NCI-H2107 treated with DMSO at 0.1 percent for 48 hours (cell line): ENCODE results near the gene LRRTM1.

Source experiments
- DNase-seq: peaks from one replicate; lab custom pipeline; 2025; ENCODE audit not compliant: unreplicated experiment; lab: John Stamatoyannopoulos, UW

LRRTM1 gene

DNA sequence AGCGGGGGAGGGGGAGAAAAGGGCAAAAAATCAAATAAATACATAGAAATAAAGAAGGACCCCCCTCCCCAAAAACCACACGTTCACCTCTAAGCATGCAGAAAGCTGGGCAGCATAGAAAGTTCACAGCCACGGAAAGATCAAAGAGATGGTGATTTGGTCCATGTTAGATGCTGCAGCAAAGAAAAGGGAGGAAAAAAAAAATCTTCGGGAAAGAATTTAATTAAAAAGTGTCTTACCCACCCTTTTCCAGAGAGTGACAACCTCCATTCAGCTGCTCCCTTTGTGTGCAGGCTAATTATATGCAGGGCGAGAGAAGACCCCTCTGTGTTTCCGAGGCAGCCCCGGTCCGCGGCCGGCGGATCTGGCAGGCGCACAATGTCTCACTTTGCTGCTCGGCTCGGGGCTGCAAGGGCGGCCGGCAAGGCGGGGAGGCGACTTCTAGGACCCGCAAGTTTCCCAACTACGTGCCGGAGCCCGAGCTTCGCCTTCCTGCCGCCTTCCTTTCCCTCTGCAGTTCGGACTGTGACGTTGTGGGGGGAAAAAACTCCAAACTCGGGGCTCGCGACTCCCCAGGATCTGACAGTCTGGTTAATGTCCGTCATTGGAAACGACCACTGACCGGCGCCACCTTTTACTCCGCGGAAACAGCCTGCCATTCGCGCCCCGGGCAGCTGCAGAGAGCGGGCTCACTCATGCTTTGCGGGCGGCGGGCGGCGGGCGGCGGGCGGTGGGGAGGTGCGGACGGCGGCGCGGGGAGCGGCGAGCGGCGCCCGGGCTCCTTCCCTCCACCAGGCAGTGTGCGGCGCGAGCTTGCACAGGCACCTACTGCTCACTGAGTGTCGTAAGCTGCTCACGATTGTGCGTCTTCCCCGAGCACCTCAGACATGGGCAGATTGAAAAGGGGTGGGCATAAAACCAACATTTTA, at the start of gene LRRTM1:
TSS of gene LRRTM1 (minus strand) at position 844 of the 929 bp plus-strand sequence. CDS start 933 bp downstream, outside the sequence.
- no peak for DNase-seq

DNA sequence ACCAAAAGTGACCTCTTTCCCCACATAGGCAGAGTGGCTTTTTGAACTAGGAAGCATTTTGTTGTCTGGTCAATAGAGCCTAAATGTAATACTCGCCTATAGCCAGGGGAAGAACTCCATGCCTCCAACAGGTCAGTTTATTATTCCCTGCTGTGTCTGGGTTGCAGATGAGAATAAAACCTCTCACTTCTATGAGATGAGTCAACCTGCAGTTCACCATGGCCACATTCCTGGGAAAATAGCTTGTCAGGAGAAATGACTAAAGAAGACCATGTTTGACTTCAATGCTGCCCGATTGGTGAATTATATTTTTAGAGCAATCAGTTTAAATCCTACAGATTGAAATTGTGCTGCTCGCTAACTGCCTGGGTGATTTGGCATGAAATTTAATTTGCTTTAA, 46.7 kb upstream of the LRRTM1 start:
- DNase-seq: no peak

GRCh38 chr2:80348953-80349352, 44.4 kb upstream of the LRRTM1 start:
- no peak for DNase-seq

DNA sequence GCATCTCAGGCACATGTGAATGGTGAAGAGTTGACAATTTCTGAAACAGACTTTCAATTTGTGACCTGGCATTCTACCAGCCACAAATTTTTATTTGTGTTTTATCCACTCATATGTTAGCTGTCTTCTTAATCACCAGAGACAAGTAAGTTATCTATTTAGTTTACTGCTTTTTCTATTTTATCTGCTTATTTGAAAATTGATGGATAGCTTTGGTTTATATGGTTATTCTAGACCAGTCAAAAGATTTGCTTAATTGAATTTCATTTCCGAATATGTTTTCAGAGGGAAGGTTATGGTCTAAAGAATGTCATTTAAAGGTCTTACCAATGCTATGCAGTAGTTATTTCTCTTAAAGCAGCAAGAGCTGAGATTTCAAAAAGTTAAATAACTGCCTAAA, 43.5 kb upstream of the LRRTM1 start:
- no peak for DNase-seq

DNA sequence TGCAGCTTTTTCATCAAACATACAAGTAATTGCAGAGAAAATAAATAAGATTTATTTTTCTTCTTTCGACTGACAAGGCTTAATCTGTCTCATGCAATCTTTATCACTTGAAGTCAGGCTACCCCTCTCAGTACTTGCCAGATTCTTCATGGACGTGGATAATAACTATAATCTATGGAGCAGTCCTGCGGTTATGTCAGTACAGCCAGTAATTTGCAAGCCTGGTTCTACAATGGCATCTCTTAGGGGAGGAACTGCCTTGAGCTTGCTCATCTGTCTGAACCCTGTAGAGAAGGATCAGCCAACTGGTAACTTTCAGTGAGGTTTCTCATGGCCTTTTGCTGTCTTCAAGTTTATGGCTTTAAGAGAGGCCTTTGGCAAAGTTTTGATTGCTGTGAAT, 35.5 kb upstream of the LRRTM1 start:
- DNase-seq: no peak

DNA sequence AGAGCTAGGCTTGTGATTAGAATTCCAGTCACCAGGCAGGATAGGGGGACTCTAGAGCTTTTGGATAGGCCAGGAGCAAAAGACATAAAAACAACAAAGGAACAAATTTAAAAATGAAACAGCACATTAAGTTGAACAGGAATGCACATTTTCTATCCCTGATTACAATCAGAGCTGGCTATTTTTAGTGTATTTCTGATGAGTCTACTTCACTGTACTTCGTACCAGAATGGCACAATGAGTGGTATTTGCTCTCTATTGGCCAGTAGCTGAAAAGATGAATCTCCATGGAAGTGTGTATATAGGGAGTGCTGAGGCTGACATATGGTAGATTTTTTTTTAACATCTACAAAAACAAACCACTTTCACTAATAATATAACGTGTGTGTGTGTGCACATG, 34.2 kb upstream of the LRRTM1 start:
- no peak for DNase-seq

GRCh38 chr2:80335411-80335810, 30.9 kb upstream of the LRRTM1 start:
- DNase-seq: no peak

DNA sequence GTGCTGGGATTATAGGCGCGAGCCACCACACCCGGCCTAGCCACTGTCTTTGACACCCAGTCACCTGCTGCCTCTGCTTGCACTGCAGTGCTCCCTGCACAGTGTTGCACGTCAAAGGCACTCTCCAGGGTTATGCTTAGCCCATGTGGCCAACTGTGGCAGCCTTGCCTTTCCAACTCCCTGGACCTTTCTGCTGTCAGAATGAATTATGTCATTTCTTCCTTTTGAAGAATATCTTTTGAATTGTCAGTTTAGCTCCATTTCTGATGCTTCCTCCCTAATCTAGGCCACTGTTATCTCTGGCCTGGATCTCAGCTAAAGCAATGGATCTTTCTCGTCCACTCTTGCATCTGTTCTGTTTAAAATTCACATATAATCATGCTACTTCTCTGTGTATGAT, 29.3 kb upstream of the LRRTM1 start:
- no peak for DNase-seq

DNA sequence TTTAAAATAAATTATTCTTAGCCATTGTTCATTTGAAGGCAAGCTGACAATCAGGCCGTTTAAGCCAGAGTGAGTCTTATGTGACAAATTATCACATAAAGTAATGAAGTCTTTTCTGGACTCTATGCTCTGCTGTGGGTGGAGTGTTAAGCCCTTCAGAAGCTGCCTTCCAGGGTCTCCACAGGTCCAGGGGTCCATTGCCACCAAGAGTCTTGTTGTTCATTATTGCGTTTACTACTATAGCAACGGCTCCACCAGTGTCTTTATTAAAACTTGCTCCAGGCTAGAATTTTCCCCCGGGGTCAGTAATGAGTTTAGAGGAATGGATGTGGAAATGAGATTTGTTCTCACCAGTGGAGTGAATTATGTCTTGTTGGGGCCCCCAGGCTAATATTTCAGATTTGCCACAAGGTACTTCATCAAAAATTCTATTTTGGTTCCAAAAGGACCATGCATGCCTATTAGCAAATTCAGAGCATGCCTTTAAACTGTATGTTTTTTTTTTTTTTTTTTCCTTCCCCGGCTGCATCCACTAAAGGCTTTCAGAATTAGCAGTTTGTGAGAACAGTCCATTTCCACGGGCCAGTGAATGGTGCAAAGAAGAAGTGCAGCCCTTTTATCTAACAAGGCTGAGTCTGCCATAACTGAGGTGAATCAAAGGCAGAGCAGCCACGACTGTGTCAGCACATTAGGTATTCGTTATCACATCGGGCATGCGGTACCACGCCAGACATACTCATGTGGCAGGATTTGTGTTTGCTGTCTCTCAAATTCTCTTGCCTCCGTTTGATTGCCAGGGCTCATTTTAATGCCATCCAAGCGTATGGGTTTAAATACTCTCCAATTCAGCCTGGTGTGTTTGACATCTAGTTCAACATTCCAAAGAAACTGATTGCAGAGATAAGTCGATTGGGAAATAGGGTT, 26.2 kb upstream of the LRRTM1 start:
- DNase-seq: no peak

GRCh38 chr2:80329491-80329890, 24.9 kb upstream of the LRRTM1 start:
- DNase-seq: no peak

- DNase-seq: no peak
These were observed 23.6 kb upstream of the LRRTM1 start for GRCh38 chr2:80328159-80328571.

DNA sequence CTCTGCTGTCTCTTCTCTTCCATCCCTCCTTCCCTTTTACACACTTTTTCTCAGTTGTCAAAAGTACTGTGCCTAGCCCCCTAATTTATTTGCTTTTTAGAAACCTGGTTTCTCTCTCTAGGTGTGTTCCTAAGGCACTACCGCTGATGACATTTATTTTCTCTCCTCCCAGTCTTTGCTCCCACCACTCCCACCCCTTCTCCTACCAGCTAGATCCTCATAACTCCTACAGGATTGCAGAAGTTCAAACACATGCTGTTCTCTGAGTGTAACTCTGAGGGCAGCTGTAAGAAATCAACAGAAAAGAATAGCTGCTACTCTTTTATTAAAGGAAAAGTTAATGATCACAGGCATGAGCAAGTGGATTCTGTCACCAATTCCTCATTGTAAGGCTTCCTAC, 22.3 kb upstream of the LRRTM1 start:
- DNase-seq: no peak

DNA sequence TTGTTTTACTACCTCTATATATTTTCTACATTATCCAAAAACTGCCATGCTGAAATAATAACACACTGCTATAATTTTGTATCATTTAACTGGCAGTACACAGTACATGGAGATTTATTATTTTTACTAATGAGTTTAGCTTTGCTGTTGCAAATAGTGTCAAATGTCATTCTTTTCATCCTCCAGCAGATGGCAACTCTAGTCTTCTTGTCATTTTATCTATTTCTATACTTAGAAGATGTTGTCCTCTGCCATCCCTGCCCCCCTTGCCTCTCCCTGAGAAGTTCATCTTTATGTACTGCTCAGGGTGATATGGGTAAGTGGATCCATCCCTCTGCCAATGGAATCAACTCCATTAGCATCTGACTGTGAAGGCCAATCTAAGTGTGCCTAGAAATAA, 21.7 kb upstream of the LRRTM1 start:
- DNase-seq: no peak

GRCh38 chr2:80324525-80324924, 20.0 kb upstream of the LRRTM1 start:
- DNase-seq: no peak

DNA sequence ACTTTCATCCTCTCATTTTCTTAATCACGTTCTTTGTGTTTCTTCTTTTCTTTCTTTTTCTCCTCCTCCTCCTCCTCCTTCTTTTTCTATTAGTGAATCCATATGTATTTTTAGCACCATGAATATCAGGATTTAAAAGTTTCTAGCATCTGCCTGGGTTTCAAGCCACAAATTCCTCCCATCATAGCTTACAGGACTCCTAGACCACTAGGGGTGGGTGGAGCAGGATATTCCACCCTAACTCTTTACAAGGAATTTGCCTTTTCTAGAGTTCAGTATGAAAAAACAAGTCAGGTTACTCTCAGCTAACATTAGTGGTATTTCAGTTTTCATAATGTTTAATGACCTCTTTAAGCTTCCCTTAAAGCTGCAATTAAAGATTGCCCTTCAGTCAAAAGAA, 19.1 kb upstream of the LRRTM1 start:
- DNase-seq: no peak

DNA sequence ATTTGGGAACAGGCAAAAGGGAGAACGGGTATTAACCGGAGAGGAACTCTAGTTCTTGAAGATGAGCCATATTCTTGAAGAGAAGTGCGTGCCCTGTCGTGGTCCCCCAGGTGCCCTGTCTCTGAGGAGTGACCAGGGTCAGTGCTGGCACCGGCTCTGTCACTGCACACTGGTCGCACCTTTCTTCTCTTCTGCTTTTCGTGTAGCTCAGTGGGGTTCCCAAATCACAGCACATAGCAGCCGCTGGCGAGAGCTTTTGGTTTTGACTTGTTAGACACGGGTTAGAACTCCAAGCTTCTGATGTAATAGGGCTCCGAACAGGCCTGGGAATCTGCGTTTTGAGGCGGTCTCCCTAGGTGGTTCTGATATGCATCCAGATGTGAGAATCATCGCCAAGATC, 18.4 kb upstream of the LRRTM1 start:
- no peak for DNase-seq

- DNase-seq: no peak
These were observed 17.9 kb upstream of the LRRTM1 start for GRCh38 chr2:80322311-80322920.

- no peak for DNase-seq
These were observed 7.8 kb upstream of the LRRTM1 start for GRCh38 chr2:80312282-80312839.

DNA sequence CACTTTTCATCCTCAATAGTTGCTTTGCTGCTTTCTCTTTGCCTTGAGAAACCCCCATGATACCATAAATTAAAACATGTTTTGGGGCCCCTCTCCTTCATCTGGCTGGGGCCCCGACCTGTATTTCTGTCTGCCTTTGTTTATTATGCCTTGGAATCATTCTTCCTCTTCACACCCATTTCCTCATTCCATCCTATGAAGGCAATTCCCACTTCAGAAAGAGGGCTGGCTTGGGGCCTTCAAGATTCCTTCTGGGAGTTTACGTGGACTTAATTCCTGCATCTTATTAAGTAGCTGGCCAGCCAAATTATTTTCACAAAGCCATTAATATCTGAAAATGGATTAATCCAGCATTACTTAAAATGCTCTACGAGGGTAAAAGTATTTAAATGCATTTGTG, 6.8 kb upstream of the LRRTM1 start:
- no peak for DNase-seq

GRCh38 chr2:80303006-80303908, 1.3 kb downstream of the LRRTM1 start:
- no peak for DNase-seq
